OCI-LY7 (cell line): ENCODE results near the gene SPDYE1. TPM values are rescaled to one million over a fixed set of nuclear protein-coding genes. Genes with fewer than 3 reads are reported as not detected.
"Not testable (repeated sequence)": the region's sequence is repeated elsewhere in the genome, so short reads cannot be mapped to it uniquely, and the experiment has no call there.

Source experiments
- Bru-seq: library from RNA; stranded (reverse); fragments of 400-500 nt; gene quantifications from one replicate; lab custom pipeline; 2021; lab: Mats Ljungman, UMichigan
- BruChase-seq, 2 experiments: library from RNA; stranded (reverse); fragments of 400-500 nt; gene quantifications; one replicate each; lab custom pipeline; 2021; lab: Mats Ljungman, UMichigan
- BruUV-seq: library from RNA; stranded (reverse); fragments of 400-500 nt; replicated peaks from 2 replicates; lab custom pipeline; 2021; lab: Mats Ljungman, UMichigan
- CTCF ChIA-PET: fragments of 300-600 bp; sonication (Branson Sonifier 250); formaldehyde crosslinking; loops from one replicate; lab custom pipeline; 2022; ENCODE audit warnings: antibody characterized with exemption; ENCODE audit not compliant: unreplicated experiment; lab: Charles Lee
- POLR2A ChIA-PET: fragments of 300-600 bp; sonication (Branson Sonifier 250); formaldehyde crosslinking; loops from one replicate; lab custom pipeline; 2022; ENCODE audit warnings: antibody characterized with exemption; lab: Charles Lee
- DNase-seq: peaks from one replicate; pipeline ENCODE4 v3.0.0-alpha.2; 2015; ENCODE audit warnings: low spot score
- H2AFZ ChIP-seq: fragments of 200-600 bp; sonication (generic), shearing (Covaris generic); 2 replicates; pipeline ENCODE4 v1.6.1; 2014; ENCODE audit warnings: mild to moderate bottlenecking, antibody characterized with exemption, low read length, moderate library complexity
- H3K27ac ChIP-seq: fragments of 200-600 bp; sonication (generic); 2 replicates; pipeline ENCODE4 v1.5.1; 2014; ENCODE audit warnings: mixed run types, low read depth, mild to moderate bottlenecking, moderate library complexity, low read length, inconsistent platforms; ENCODE audit not compliant: poor library complexity, severe bottlenecking
- H3K36me3 ChIP-seq: fragments of 200-600 bp; sonication (generic); 2 replicates; pipeline ENCODE4 v1.6.1; 2014; ENCODE audit warnings: mild to moderate bottlenecking, antibody characterized with exemption, low read length, moderate library complexity, mixed read lengths; ENCODE audit not compliant: insufficient read depth
- H3K4me1 ChIP-seq: fragments of 200-600 bp; sonication (generic); 2 replicates; pipeline ENCODE4 v1.5.1; 2014; ENCODE audit warnings: mild to moderate bottlenecking, low read length; ENCODE audit not compliant: insufficient read depth, poor library complexity, severe bottlenecking
- H3K4me2 ChIP-seq: fragments of 200-600 bp; sonication (generic); 2 replicates; pipeline ENCODE4 v1.6.1; 2014; ENCODE audit warnings: mild to moderate bottlenecking, low read length
- H3K4me3 ChIP-seq: fragments of 200-600 bp; sonication (generic); 2 replicates; pipeline ENCODE4 v1.5.1; 2014; ENCODE audit warnings: mild to moderate bottlenecking, low read depth, low read length; ENCODE audit not compliant: poor library complexity, severe bottlenecking
- H3K79me2 ChIP-seq: fragments of 200-600 bp; sonication (generic); 2 replicates; pipeline ENCODE4 v1.6.1; 2016; ENCODE audit warnings: low read depth, mild to moderate bottlenecking, low read length, moderate library complexity, mixed read lengths; ENCODE audit not compliant: insufficient read depth
- H3K9me2 ChIP-seq: fragments of 200-600 bp; sonication (generic); 2 replicates; pipeline ENCODE4 v1.6.1; 2016; ENCODE audit warnings: mild to moderate bottlenecking, low read length, mixed read lengths; ENCODE audit not compliant: insufficient read depth
- H3K9me3 ChIP-seq: fragments of 200-600 bp; sonication (generic); 2 replicates; pipeline ENCODE4 v1.6.1; 2014; ENCODE audit warnings: mild to moderate bottlenecking, mixed run types, low read length, mixed read lengths
- H4K20me1 ChIP-seq: fragments of 200-600 bp; sonication (generic); 2 replicates; pipeline ENCODE4 v1.6.1; 2014; ENCODE audit warnings: mild to moderate bottlenecking, antibody characterized with exemption, low read length, moderate library complexity, mixed read lengths; ENCODE audit not compliant: insufficient read depth
- CTCF ChIP-seq: fragments of 200-600 bp; sonication (generic); conservative IDR thresholded peaks from 2 replicates; pipeline ENCODE4 v1.5.1; 2014; ENCODE audit warnings: mild to moderate bottlenecking, antibody characterized with exemption, low read length, moderate library complexity, mixed read lengths
- EZH2phosphoT487 ChIP-seq: fragments of 200-600 bp; sonication (generic); IDR thresholded peaks from 2 replicates; pipeline ENCODE4 v1.6.1; 2018; ENCODE audit warnings: low read depth, borderline replicate concordance, mild to moderate bottlenecking, mixed run types, antibody characterized with exemption, low read length, moderate library complexity, mixed read lengths
- intact Hi-C: fragments of 100-400 bp; cut with micrococcal nuclease; formaldehyde crosslinking; loops from one replicate; pipeline ENCODE4 v1.10.0; 2022; ENCODE audit not compliant: unreplicated experiment
- long read RNA-seq: library from polyadenylated mRNA; stranded (forward); transcript quantifications from one replicate; pipeline ENCODE4 v2.0.0, GENCODE V29; 2022
- total RNA-seq, 2 experiments: library from RNA; depleted of rRNA in 1 of 2; stranded (reverse); fragments of >200 nt in 1 of 2; shearing (Covaris generic) in 1 of 2; gene quantifications; 2 replicates each; pipeline ENCODE4 v1.2.3, GENCODE V29; 2014 to 2022

Gene SPDYE1
- not detected in 2 replicates for total RNA-seq (2014; rRNA removed; shearing (Covaris generic))
- not detected in 2 replicates for total RNA-seq (2022)
- Bru-seq, nascent RNA: not detected
- percentile 7 among the genes with signal in this experiment for BruChase-seq, experiment 1, labeled RNA remaining after a 6-hour chase
- not detected for BruChase-seq, experiment 2, labeled RNA remaining after a 2-hour chase
- long read RNA-seq, partial matches to known transcripts: 2 of 22 reads
- long read RNA-seq, other reads (novel, unspliced or antisense): 20 of 22 reads

GRCh38 chr7:43997532-43997931, at the start of gene SPDYE1:
SPDYE1 (plus strand) TSS chr7:43997897; CDS start chr7:43999950, 2,053 bp downstream.
- BruUV-seq, H4K20me1 ChIP-seq, H3K36me3 ChIP-seq, POLR2A ChIA-PET, CTCF ChIA-PET, H3K4me3 ChIP-seq, intact Hi-C loops, H3K79me2 ChIP-seq, H2AFZ ChIP-seq, H3K27ac ChIP-seq, DNase-seq, H3K4me2 ChIP-seq, H3K9me2 ChIP-seq, H3K9me3 ChIP-seq, H3K4me1 ChIP-seq: not testable (repeated sequence)

- Histone ChIP-seq H3K4me1 (peaks cover 22% of the 10 kb centered on the region), H3K36me3 (no peaks in the 10 kb centered on the region), H3K79me2 (no peaks in the 10 kb centered on the region), H3K9me3 (no peaks in the 10 kb centered on the region), H3K4me3 (no peak overlapping the region), H3K4me2 (no peak overlapping the region), H3K9me2 (no peaks in the 10 kb centered on the region), H2AFZ (no peak overlapping the region), H4K20me1 (no peaks in the 10 kb centered on the region), H3K27ac (no peak overlapping the region)
- TF ChIP-seq EZH2phosphoT487 (no peak), CTCF (no peak)
- DNase-seq: no peak
- CTCF ChIA-PET: no interaction called here
- POLR2A ChIA-PET: no interaction called here
- intact Hi-C loops: loop anchor here (10.0 kb wide), 1 partner anchor 227 kb away; the partner anchor contains the start of gene COA1
- BruUV-seq: no TSS peak
Measured at GRCh38 chr7:43952028-43952427, 45.7 kb upstream of the SPDYE1 start.

- TF ChIP-seq CTCF (no peak), EZH2phosphoT487 (no peak)
- Histone ChIP-seq H3K9me3 (no peaks in the 10 kb centered on the region), H3K4me1 (peaks cover 22% of the 10 kb centered on the region), H3K9me2 (no peaks in the 10 kb centered on the region), H2AFZ (no peak overlapping the region), H3K4me3 (no peak overlapping the region), H3K36me3 (no peaks in the 10 kb centered on the region), H3K79me2 (no peaks in the 10 kb centered on the region), H4K20me1 (no peaks in the 10 kb centered on the region), H3K27ac (no peak overlapping the region), H3K4me2 (no peak overlapping the region)
- ChIA-PET POLR2A (interaction anchor here (0.5 kb wide), 1 partner anchor 99 kb away, joined by 5 read pairs; no protein-coding TSS in a partner anchor), CTCF (no interaction called here)
- DNase-seq: no peak
- intact Hi-C loops: loop anchor here (10.0 kb wide), 1 partner anchor 228 kb away; the partner anchor contains the start of gene COA1
- BruUV-seq: no TSS peak
Measured at GRCh38 chr7:43953071-43953470, 44.6 kb upstream of the SPDYE1 start.
